Esophagus squamous epithelium (tissue), 5 donors: Measurements from ENCODE around the gene INPP4B. TPM values are rescaled to one million over a fixed set of nuclear protein-coding genes. Genes with fewer than 3 reads are reported as not detected.

Experiments used
- DNase-seq: peaks from one replicate; lab custom pipeline; 2025; lab: John Stamatoyannopoulos, UW
- H3K27ac ChIP-seq, 4 donors: fragments of 200-600 bp; sonication (generic); one replicate each; pipeline ENCODE4 v1.5.1; 2016 to 2019; ENCODE audit warnings: mild to moderate bottlenecking in 1 of 4
- H3K27me3 ChIP-seq, 4 donors: fragments of 200-600 bp; sonication (generic); 1 replicate in 3 of 4; 2 replicates in 1 of 4; pipeline versions ENCODE4 v1.5.1 to v1.6.0; 2017 to 2021; ENCODE audit warnings: antibody characterized with exemption in 1 of 4
- H3K36me3 ChIP-seq, 3 donors: fragments of 200-600 bp; sonication (generic); one replicate each; pipeline ENCODE4 v1.5.1; 2016 to 2019
- H3K4me1 ChIP-seq, 3 donors: fragments of 200-600 bp; sonication (generic); one replicate each; pipeline ENCODE4 v1.5.1; 2017 to 2019
- H3K4me3 ChIP-seq, 4 donors: fragments of 200-600 bp; sonication (generic); 1 replicate in 3 of 4; 2 replicates in 1 of 4; pipeline ENCODE4 v1.5.1; 2016 to 2019; ENCODE audit warnings: mild to moderate bottlenecking in 2 of 4, moderate library complexity in 1 of 4
- H3K9me3 ChIP-seq, 3 donors: fragments of 200-600 bp; sonication (generic); one replicate each; pipeline ENCODE4 v1.5.1; 2016 to 2019
- CTCF ChIP-seq, 6 experiments: fragments of 450-650 bp in 4 of 6; fragments of 200-600 bp in 2 of 6; sonication (generic) in 2 of 6; IDR thresholded peaks; one replicate each; pipeline ENCODE4 v1.5.1; 2016 to 2019; ENCODE audit warnings: antibody characterized with exemption in 6 of 6, mild to moderate bottlenecking in 4 of 6, moderate library complexity in 4 of 6
- POLR2A ChIP-seq, 4 donors: fragments of 450-650 bp; IDR thresholded peaks; one replicate each; pipeline ENCODE4 v1.6.1; 2017; ENCODE audit warnings: antibody characterized with exemption in 4 of 4, mild to moderate bottlenecking in 4 of 4, moderate library complexity in 3 of 4
- WGBS, 2 donors: methylation state at CpG; one replicate each; pipeline ENCODE4 v1.1.5; 2018; 5-methylcytosine and 5-hydroxymethylcytosine counted together
- intact Hi-C: fragments of 100-400 bp; cut with DNase I; formaldehyde crosslinking; loops from one replicate; pipeline ENCODE4 v1.15.0; 2022
- total RNA-seq, 4 donors: library from RNA; depleted of rRNA; stranded (reverse); fragments of >200 nt; gene quantifications; one replicate each; pipeline ENCODE4 v1.1.0, GENCODE V29; 2016
- donor health status: DM: yes; HTN: yes; CAD: no.

Gene INPP4B
- total RNA-seq, 4 donors from 2014 or later: 14.3 to 49.7 (median 21.3) TPM

- Histone ChIP-seq H3K27ac (no peak overlapping the region), H3K27me3 (no peaks in the 10 kb centered on the region), H3K4me3 (no peak overlapping the region), H3K9me3 (no peaks in the 10 kb centered on the region), H3K36me3 (no peaks in the 10 kb centered on the region), H3K4me1 (no peaks in the 10 kb centered on the region)
- no peak for TF ChIP-seq POLR2A (IDR thresholded peaks at IDR 0.05)
- TF ChIP-seq CTCF (IDR thresholded peaks at IDR 0.05): no peak
- intact Hi-C loops: no loop called here
- WGBS, 2 donors: 76 to 85% methylated on average over 2 to 4 of the region's 4 CpGs
- DNase-seq: no peak
These were observed 379.0 kb downstream of the INPP4B start for GRCh38 chr4:142467088-142467487.

- 75 to 100% methylated on average over 1 of the region's 1 CpG for WGBS, 2 donors
- Histone ChIP-seq H3K27me3 (no peaks in the 10 kb centered on the region), H3K36me3 (no peaks in the 10 kb centered on the region), H3K4me3 (no peak overlapping the region), H3K9me3 (no peaks in the 10 kb centered on the region), H3K27ac (no peak overlapping the region), H3K4me1 (no peaks in the 10 kb centered on the region)
- intact Hi-C loops: no loop called here
- no peak for TF ChIP-seq POLR2A (IDR thresholded peaks at IDR 0.05)
- no peak for TF ChIP-seq CTCF (IDR thresholded peaks at IDR 0.05)
- DNase-seq: no peak
These were observed 380.6 kb downstream of the INPP4B start for GRCh38 chr4:142465526-142465925.

- Histone ChIP-seq H3K9me3 (no peaks in the 10 kb centered on the region), H3K27ac (no peak overlapping the region), H3K27me3 (no peaks in the 10 kb centered on the region), H3K36me3 (no peaks in the 10 kb centered on the region), H3K4me1 (no peaks in the 10 kb centered on the region), H3K4me3 (no peak overlapping the region)
- intact Hi-C loops: no loop called here
- WGBS, 2 donors: 41 to 80% methylated on average over 2 of the region's 2 CpGs
- no peak for DNase-seq
- no peak for TF ChIP-seq CTCF (IDR thresholded peaks at IDR 0.05)
- no peak for TF ChIP-seq POLR2A (IDR thresholded peaks at IDR 0.05)
These were observed 382.9 kb downstream of the INPP4B start for GRCh38 chr4:142463206-142463605.

GRCh38 chr4:142452161-142452855 is 393.8 kb downstream of the INPP4B start:
- H3K4me3 ChIP-seq: no peak overlapping the region
- intact Hi-C loops: no loop called here
- no peaks in the 10 kb centered on the region for H3K36me3 ChIP-seq
- TF ChIP-seq POLR2A (IDR thresholded peaks at IDR 0.05) (no peak), CTCF (IDR thresholded peaks at IDR 0.05) (no peak)
- no peaks in the 10 kb centered on the region for H3K27me3 ChIP-seq
- no peak for DNase-seq
- WGBS, 2 donors: 59 to 67% methylated on average over 6 of the region's 6 CpGs
- H3K4me1 ChIP-seq: peaks cover 0 to 6% (median 0%) of the 10 kb centered on the region in 3 donors
- no peak overlapping the region for H3K27ac ChIP-seq
- H3K9me3 ChIP-seq: no peaks in the 10 kb centered on the region

GRCh38 chr4:142449771-142450373 is 396.2 kb downstream of the INPP4B start:
- no peaks in the 10 kb centered on the region for H3K36me3 ChIP-seq
- no peak for TF ChIP-seq CTCF (IDR thresholded peaks at IDR 0.05)
- TF ChIP-seq POLR2A (IDR thresholded peaks at IDR 0.05): no peak
- H3K4me3 ChIP-seq: no peak overlapping the region
- no peaks in the 10 kb centered on the region for H3K27me3 ChIP-seq
- 29 to 36% methylated on average over 2 of the region's 2 CpGs for WGBS, 2 donors
- H3K9me3 ChIP-seq: no peaks in the 10 kb centered on the region
- DNase-seq: no peak
- peaks cover 0 to 6% (median 0%) of the 10 kb centered on the region in 3 donors for H3K4me1 ChIP-seq
- intact Hi-C loops: no loop called here
- H3K27ac ChIP-seq: no peak overlapping the region
